ENCODE data around the gene SDCBP2. TPM values are rescaled to one million over a fixed set of nuclear protein-coding genes. Genes with fewer than 3 reads are reported as not detected.

Gene SDCBP2
- total and polyA plus RNA-seq, 2 of the 13 experiments (the other 11 are each of a cell fraction or from before 2014, with no cell fraction given), result 1.2 to 2.4 TPM

- TF ChIP-seq AHDC1 (CRISPR knock-in tag; IDR thresholded peaks at IDR 0.05; ENCODE audit: borderline replicate concordance) (no peak), DDIT3 (CRISPR knock-in tag; IDR thresholded peaks at IDR 0.05) (no peak), ZNF484 (CRISPR knock-in tag; IDR thresholded peaks at IDR 0.05; ENCODE audit: borderline replicate concordance, low read depth) (no peak), PHF20 (CRISPR knock-in tag; IDR thresholded peaks at IDR 0.05) (no peak), GATAD1 (CRISPR knock-in tag; IDR thresholded peaks at IDR 0.05) (no peak), ZNF281 (CRISPR knock-in tag; IDR thresholded peaks at IDR 0.05; ENCODE audit: borderline replicate concordance) (no peak), ZKSCAN5 (CRISPR knock-in tag; IDR thresholded peaks at IDR 0.05) (no peak), ZNF296 (CRISPR knock-in tag; conservative IDR thresholded peaks at IDR 0.05) (no peak)
These were observed 5.7 kb downstream of the SDCBP2 start (continued) for GRCh38 chr20:1323256-1323655.
